H1 (cell line): ENCODE measurements around the gene HTD2. TPM values are rescaled to one million over a fixed set of nuclear protein-coding genes. Genes with fewer than 3 reads are reported as not detected.

ENCODE experiments used
- SRF ChIP-seq: IDR thresholded peaks from 2 replicates; pipeline ENCODE4 v1.6.1; 2011; ENCODE audit warnings: mild to moderate bottlenecking, low read depth, low read length, moderate library complexity
- polyA plus RNA-seq, 7 experiments: library from polyadenylated mRNA; depleted of rRNA in 3 of 7; stranded (reverse) in 5 of 7; unstranded in 2 of 7; fragments of >200 nt in 5 of 7; fragments of 200-250 nt in 2 of 7; gene quantifications; 1 replicate in 5 of 7; 2 replicates in 1 of 7; 4 replicates in 1 of 7; pipeline versions ENCODE4 v1.2.1 to v1.2.3, GENCODE V29; 2011 to 2013; ENCODE audit warnings: missing spikeins in 2 of 7, mixed read lengths in 2 of 7
- total RNA-seq: library from RNA; stranded (reverse); fragmentation: NEBNext Ultra II Directional; extraction: Animal tissue kit (Norgen Biotek cat#: 25700); gene quantifications from 2 replicates; pipeline ENCODE4 v1.2.1, GENCODE V29; 2021
- TF ChIP-seq, protein P1 (sequence below): fragments of 300-600 bp; sonication (generic); IDR thresholded peaks from 2 replicates; pipeline ENCODE4 v1.7.1; 2012; ENCODE audit warnings: low read length, moderate library complexity, mild to moderate bottlenecking, inconsistent platforms; ENCODE audit not compliant: insufficient replicate concordance

HTD2 gene
- total and polyA plus RNA-seq, 2 of the 8 experiments (the other 6 are each of a cell fraction or from before 2014, with no cell fraction given) = 8.8 to 10.8 TPM

DNA sequence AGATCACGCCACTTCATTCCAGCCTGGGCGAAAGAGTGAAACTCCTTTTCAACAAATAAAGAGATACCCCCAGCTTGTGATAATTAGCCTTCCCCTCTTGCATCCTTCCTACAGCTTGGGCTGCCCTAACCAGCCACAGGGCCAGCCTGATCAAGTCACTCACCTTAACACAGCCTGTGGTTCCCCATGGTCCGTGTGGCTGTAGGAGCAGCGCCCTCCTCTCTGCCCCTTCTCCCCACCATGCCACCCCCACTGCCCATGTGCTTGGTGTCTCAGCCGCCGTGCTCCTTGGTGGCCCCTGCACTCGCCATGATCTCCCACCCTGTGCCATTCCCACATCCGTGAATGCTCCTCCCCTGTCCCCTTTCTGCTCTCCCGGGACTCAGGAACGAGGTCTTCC is 13.5 kb upstream of the HTD2 start (continued):
- TF ChIP-seq, protein P1, sequence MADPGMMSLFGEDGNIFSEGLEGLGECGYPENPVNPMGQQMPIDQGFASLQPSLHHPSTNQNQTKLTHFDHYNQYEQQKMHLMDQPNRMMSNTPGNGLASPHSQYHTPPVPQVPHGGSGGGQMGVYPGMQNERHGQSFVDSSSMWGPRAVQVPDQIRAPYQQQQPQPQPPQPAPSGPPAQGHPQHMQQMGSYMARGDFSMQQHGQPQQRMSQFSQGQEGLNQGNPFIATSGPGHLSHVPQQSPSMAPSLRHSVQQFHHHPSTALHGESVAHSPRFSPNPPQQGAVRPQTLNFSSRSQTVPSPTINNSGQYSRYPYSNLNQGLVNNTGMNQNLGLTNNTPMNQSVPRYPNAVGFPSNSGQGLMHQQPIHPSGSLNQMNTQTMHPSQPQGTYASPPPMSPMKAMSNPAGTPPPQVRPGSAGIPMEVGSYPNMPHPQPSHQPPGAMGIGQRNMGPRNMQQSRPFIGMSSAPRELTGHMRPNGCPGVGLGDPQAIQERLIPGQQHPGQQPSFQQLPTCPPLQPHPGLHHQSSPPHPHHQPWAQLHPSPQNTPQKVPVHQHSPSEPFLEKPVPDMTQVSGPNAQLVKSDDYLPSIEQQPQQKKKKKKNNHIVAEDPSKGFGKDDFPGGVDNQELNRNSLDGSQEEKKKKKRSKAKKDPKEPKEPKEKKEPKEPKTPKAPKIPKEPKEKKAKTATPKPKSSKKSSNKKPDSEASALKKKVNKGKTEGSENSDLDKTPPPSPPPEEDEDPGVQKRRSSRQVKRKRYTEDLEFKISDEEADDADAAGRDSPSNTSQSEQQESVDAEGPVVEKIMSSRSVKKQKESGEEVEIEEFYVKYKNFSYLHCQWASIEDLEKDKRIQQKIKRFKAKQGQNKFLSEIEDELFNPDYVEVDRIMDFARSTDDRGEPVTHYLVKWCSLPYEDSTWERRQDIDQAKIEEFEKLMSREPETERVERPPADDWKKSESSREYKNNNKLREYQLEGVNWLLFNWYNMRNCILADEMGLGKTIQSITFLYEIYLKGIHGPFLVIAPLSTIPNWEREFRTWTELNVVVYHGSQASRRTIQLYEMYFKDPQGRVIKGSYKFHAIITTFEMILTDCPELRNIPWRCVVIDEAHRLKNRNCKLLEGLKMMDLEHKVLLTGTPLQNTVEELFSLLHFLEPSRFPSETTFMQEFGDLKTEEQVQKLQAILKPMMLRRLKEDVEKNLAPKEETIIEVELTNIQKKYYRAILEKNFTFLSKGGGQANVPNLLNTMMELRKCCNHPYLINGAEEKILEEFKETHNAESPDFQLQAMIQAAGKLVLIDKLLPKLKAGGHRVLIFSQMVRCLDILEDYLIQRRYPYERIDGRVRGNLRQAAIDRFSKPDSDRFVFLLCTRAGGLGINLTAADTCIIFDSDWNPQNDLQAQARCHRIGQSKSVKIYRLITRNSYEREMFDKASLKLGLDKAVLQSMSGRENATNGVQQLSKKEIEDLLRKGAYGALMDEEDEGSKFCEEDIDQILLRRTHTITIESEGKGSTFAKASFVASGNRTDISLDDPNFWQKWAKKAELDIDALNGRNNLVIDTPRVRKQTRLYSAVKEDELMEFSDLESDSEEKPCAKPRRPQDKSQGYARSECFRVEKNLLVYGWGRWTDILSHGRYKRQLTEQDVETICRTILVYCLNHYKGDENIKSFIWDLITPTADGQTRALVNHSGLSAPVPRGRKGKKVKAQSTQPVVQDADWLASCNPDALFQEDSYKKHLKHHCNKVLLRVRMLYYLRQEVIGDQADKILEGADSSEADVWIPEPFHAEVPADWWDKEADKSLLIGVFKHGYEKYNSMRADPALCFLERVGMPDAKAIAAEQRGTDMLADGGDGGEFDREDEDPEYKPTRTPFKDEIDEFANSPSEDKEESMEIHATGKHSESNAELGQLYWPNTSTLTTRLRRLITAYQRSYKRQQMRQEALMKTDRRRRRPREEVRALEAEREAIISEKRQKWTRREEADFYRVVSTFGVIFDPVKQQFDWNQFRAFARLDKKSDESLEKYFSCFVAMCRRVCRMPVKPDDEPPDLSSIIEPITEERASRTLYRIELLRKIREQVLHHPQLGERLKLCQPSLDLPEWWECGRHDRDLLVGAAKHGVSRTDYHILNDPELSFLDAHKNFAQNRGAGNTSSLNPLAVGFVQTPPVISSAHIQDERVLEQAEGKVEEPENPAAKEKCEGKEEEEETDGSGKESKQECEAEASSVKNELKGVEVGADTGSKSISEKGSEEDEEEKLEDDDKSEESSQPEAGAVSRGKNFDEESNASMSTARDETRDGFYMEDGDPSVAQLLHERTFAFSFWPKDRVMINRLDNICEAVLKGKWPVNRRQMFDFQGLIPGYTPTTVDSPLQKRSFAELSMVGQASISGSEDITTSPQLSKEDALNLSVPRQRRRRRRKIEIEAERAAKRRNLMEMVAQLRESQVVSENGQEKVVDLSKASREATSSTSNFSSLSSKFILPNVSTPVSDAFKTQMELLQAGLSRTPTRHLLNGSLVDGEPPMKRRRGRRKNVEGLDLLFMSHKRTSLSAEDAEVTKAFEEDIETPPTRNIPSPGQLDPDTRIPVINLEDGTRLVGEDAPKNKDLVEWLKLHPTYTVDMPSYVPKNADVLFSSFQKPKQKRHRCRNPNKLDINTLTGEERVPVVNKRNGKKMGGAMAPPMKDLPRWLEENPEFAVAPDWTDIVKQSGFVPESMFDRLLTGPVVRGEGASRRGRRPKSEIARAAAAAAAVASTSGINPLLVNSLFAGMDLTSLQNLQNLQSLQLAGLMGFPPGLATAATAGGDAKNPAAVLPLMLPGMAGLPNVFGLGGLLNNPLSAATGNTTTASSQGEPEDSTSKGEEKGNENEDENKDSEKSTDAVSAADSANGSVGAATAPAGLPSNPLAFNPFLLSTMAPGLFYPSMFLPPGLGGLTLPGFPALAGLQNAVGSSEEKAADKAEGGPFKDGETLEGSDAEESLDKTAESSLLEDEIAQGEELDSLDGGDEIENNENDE = no peak
- TF ChIP-seq SRF = no peak
